Prostate gland (tissue), 1 donor: Measurements from ENCODE around the gene SOX2.

Source experiments
- POLR2A ChIP-seq: fragments of 450-650 bp; IDR thresholded peaks from one replicate; pipeline ENCODE4 v1.6.1; 2016; ENCODE audit warnings: antibody characterized with exemption, mild to moderate bottlenecking
- POLR2AphosphoS5 ChIP-seq: sonication (generic); formaldehyde crosslinking; IDR thresholded peaks from one replicate; pipeline ENCODE4 v1.6.1; 2017; ENCODE audit warnings: antibody characterized with exemption

DNA sequence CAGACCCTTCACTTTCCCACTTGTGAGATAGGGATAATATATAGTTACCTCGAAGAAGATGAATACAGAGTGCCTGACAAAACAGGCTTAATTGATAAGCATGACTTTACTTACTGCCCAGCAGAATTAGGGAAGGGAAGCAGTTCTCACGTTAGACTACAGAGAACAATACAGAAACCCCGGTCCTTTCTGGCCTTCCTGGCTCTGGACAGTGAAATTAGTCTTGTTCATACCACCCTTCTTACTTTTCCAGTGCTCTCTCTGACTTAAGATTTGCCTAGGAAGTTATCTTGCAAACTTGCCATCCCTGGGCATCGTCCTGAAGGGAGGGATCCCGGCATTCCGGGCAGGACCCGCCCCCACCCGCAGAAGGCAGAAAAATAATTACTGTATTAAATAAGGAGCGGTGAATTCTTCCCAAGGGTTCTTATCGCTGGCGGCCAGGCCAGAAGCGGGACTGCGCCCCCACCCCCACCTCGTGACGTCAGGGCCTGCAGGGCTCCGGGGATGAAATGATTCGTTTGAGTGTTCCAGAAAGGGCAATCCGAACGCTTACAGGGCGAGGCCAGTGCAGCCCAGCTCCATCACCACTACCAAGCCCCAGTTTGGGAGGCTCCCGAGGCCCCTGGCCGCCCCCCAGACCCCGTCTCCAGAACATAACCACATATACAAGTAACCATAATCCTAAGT lies 8.4 kb downstream of the SOX2 start:
- TF ChIP-seq POLR2A (no peak), POLR2AphosphoS5 (no peak)
